Measurements from ENCODE around the gene FOXK1.

FOXK1 gene

DNA sequence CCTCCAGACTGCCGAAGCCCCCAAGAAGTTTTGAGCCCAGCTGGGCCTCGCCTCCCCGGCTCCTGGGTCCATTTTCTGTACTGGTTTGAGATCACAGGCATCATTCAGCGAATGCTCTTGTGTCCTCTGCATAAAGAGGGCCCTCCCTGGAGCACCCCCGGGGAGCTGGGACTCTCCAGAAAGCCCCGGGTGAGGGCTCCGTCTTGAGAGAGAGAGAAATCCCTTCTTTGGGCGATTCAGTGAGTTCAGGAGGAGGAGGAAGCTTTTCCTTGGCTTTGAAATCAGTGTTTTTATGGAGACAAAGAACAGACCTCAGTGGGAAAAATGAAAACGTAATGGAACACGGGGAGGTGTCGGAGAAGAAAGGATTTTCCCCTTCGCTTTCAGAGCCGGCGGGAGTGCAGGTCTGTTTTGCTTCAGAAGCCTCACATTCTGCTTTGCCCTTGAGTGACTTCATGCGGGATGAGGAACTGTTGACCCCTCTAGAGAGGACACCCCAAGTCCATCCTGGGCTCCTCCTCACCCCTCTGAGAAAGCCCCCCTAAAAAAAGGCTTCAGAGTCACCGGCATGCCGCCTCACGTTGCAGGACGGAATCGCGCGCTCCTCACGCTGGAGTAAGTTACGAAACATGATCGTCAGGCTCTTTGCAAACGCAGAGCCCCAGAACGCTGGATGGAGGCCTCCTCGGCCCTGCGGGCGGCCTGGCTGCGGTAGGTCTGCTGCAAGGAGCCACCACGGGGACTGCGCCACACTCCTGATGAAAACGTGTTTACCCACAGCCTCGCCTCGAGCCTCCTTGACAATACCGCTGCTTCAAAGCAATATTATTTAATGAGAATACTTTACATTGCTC is 84.8 kb downstream of the FOXK1 start:
- no peak for DNase-seq

- no peak for DNase-seq
Measured at GRCh38 chr7:4768597-4769569, 86.8 kb downstream of the FOXK1 start.

DNA sequence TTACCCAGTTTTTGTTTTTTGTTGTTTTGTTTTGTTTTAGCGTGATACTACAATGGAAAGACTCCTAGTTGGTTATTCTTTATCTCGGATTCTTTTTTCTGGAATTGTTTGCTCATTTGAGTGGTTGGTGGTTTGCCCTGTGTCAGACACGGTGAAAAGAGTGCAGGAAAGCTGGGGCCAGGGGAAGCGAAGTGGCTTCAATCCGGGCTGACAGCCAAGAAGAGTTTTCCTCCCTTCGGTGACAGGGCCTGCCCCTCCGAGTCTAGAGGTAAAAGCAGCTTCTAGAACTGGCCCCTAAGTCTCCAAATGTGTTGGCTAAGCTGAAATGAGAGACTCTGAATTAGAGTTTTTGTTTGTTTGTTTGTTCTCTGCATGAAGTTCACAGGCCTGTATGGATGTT is 87.7 kb downstream of the FOXK1 start:
- no peak for DNase-seq

GRCh38 chr7:4770886-4771285 is 88.8 kb downstream of the FOXK1 start:
- DNase-seq = no peak

GRCh38 chr7:4771737-4772136 is 89.6 kb downstream of the FOXK1 start:
- no peak for DNase-seq

- DNase-seq = no peak
Measured at GRCh38 chr7:4772306-4772705, 90.2 kb downstream of the FOXK1 start.

- no peak for DNase-seq
Measured at GRCh38 chr7:4774007-4774406, 91.9 kb downstream of the FOXK1 start.

DNA sequence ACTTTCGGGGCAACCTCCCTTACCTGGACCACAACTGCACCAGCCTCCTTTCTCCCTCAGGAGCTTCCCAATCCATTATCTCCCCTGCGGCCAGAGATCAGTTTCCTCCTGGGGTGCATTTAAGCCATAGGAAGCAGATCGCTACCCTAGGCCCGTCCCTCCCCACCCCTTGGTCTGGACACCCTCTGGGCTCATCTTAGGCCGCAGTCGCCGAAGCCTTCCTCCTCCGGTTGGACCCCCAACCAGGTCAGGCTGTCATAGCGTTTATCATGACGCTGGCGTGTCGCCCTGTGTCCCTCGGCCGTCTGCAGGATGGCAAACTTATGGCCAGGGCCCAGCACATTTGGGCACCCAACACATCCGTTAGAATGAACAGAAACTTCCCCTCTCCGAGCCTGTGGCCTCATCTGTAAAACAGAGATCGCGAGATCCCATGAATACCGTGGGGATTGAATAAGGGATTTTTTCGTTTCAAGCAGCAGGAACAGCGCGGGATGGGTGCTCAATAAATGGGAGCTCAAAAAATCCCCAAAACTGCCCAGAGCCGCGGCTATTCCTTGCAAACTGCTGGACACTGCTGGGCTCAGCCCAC is 92.7 kb downstream of the FOXK1 start:
- no peak for DNase-seq

DNA sequence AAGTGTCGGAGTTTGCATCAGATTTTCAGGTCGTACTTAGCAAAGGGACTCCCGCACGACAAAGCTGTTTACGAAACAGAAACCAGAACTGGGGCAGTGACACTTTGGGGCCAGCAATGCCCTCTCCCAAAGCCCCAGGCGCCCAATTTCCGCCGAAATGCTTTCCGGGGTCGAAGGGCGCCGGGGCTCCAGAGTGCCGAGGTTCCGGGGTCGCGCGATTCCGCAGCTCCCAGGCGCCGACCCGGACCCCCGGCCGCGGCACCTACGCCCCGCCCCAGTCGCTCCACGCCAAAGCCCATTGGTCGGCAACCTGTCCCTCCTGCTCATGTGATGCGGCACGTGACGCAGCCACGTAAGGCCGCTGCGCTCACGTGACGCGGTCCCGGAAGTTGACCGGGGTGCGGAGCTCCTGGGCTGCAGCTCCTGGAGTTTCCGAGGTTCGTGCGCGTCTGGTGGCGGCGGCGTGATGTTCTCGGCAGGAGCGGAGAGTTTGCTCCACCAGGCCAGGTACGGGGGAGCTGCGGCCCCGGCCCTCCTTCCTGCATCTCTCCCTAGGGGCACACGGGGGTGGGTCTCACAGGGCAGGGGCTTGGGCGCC is 93.3 kb downstream of the FOXK1 start, which contains the start of gene AP5Z1:
Gene AP5Z1 (plus strand): TSS at position 374 of the 598 bp plus-strand sequence. CDS start 93 bp downstream, at position 467.
- no peak for DNase-seq

- peak; percentile 31 for DNase-seq
Measured at GRCh38 chr7:4775848-4776623, 93.9 kb downstream of the FOXK1 start.

- DNase-seq = no peak
Measured at GRCh38 chr7:4779118-4779517, 97.0 kb downstream of the FOXK1 start.

DNA sequence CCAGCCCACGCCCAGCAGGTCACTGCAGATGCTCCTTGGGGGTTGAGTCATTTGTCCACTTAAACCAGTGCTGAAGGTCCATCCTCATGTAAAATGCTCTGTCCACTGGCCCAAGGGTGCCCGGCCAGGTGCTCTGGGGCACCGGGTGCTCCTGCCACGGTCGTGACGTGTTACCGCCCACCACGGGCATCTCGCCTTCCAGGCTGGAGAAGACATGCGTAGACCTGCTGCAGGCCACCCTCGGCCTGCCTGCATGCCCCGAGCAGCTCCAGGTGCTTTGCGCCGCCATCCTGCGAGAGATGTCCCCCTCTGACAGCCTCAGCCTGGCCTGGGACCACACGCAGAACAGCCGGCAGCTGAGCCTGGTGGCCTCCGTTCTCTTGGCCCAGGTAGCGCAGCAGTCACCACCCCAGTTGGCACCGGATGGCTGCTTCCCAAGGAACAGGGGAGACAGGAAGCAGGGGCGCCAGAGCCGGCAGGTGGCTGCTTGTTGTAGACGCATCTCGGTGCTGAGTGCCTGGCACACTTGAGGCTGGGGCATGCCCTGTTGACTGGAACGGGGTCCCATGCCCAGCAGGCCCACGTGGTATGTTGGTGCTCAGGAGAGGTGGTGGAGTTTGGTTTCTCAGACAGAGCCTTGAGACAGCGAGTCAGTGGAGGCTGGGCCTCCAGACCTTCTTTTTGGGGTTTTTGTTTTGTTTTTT is 99.4 kb downstream of the FOXK1 start:
- no peak for DNase-seq

DNA sequence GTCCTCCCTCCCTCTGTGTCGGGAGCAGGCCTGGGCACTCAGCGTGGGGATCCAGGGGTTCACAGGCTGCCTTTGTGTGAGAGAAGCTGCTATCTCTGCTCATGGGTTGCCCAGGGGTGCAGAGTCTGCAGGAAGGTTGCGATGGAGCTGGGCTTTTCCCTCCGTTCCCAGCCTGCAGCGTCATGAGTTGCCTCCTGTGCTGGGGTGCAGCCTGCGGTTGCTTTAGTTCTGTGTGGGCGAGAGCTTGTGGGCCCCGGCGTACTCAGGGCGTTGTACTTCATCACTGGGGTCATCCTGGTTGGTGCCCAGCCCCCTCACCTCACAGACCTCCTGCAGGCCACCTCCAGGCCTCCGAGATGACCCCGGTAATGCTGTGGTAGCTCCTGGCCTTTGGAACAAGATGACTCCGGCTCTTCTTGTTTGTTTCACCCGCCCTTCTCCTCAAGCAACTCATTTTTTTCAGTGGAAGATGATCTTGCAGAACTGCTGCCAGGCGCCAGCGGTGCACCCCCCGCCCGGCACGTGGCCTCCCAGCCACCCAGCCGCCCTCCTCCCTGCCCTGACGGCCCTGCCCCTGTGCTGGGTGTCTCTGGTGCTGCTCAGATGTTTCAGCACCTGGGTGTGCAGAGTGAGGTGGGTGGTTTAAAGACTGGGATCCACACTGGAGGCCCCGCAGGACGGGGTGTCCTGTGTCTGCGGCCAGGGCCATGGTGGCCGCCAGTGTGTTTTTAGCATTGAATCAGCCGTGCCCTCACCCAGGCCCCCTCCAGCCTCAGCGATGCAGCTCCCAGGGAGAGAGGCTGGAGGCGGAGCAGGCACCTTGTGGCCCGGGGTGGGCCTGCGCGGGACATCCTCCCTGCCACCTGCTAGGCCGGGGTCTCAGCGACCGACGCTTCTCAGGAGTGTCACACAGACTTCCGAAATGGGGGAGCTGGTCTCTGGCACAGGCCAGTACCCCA is 100.5 kb downstream of the FOXK1 start:
- DNase-seq = no peak

DNA sequence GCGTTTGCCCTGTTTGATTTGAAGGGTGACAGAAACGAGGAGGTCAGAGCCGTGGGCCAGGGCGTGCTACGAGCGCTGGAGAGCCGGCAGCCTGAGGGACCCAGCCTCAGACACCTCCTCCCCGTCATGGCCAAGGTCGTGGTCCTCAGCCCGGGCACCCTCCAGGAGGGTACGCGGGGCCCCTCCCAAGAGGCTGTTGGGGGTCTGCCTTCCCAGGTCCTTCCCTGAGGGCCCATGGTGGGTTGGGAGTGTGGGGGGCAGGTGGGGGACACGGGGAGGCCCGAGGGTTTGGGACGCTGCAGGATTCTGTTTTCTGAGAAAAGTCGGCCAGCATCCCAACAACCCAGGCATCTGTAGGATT is 101.2 kb downstream of the FOXK1 start:
- DNase-seq = no peak

DNA sequence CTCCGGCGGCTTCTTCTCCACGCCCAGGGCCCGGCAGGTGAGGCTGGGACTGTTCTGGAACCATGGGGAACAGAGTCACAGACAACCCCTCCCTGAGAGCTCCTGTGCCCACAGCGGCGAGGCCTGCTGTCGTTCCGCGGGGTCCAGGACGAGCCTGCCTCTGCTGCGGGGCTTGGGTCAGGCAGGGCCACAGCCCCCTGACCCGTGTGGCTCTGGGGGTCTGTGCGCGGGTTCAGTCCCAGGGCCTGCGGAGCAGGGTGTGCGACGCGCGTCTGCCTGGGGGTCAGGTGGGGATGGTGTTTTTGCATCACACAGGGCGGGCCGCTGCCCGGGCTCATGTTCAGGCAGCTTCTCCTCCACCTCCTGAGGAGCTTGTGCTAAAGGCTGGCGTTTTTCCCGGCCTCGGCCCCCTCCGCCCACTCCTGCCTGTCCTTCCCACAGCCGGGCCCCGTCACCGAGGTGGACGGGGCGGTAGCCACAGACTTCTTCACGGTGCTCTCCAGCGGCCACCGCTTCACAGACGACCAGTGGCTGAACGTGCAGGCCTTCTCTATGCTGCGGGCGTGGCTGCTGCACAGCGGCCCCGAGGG is 101.8 kb downstream of the FOXK1 start:
- DNase-seq = no peak

DNA sequence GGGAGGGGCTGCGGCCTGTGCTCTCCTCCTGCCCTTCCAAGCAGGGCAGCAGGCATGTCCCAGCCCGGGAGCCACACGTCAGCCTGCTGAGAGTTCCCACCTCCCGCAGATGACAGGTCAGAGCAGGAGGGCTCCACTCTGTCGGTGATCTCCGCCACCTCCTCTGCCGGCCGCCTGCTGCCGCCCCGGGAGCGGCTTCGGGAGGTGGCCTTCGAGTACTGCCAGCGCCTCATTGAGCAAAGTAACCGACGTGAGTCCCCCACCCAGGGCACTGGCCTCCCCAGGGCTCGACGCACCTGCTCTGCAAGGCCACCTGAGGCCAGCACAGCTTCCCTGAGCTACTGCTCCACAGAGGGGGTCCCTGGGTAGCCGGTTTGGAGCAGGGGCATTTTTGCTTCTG is 102.7 kb downstream of the FOXK1 start:
- DNase-seq = no peak

DNA sequence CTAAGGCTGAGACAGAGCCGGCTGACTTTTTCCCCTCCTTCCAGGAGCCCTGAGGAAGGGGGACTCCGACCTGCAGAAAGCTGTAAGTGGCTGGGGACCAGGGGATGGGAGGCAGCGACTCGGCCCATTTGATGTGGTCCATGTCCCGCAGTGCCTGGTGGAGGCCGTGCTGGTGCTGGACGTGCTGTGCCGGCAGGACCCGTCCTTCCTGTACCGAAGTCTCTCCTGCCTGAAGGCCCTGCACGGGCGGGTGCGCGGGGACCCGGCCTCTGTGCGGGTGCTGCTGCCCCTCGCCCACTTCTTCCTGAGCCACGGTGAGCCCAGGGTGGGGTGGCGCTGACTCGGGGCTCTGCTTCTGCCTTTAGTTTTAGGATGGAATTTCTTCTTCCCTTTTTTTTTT is 103.3 kb downstream of the FOXK1 start:
- DNase-seq = no peak

GRCh38 chr7:4786015-4786414 is 103.9 kb downstream of the FOXK1 start:
- DNase-seq = no peak

GRCh38 chr7:4787541-4787940 is 105.4 kb downstream of the FOXK1 start:
- DNase-seq = no peak

All from cortex of kidney (tissue), 1 donor.